Sigmoid colon (tissue), 7 donors: ENCODE results near the gene OR5M8. TPM values are rescaled to one million over a fixed set of nuclear protein-coding genes. Genes with fewer than 3 reads are reported as not detected.

Experiments
- DNase-seq: peaks from one replicate; pipeline ENCODE4 v3.0.0-alpha.2; 2019
- H3K27ac ChIP-seq, 4 donors: fragments of 200-600 bp; sonication (generic); one replicate each; pipeline ENCODE4 v1.5.1; 2016 to 2019; ENCODE audit warnings: mild to moderate bottlenecking in 1 of 4
- H3K27me3 ChIP-seq, 3 donors: fragments of 200-600 bp; sonication (generic); one replicate each; pipeline ENCODE4 v1.5.1; 2019; ENCODE audit warnings: mild to moderate bottlenecking in 1 of 3
- H3K36me3 ChIP-seq, 4 donors: fragments of 200-600 bp; sonication (generic); one replicate each; pipeline ENCODE4 v1.5.1; 2016 to 2019
- H3K4me1 ChIP-seq, 4 donors: fragments of 200-600 bp; sonication (generic); one replicate each; pipeline ENCODE4 v1.5.1; 2017 to 2019
- H3K4me3 ChIP-seq, 4 donors: fragments of 200-600 bp; sonication (generic); one replicate each; pipeline ENCODE4 v1.5.1; 2017 to 2019; ENCODE audit warnings: mild to moderate bottlenecking in 2 of 4, moderate library complexity in 1 of 4
- H3K9me3 ChIP-seq, 4 donors: fragments of 200-600 bp in 3 of 4; sonication (generic) in 3 of 4; one replicate each; pipeline versions ENCODE4 v1.5.1 to v1.6.1; 2013 to 2019
- EP300 ChIP-seq, 4 donors: sonication (generic); formaldehyde crosslinking; IDR thresholded peaks; one replicate each; pipeline ENCODE4 v1.6.1; 2017; ENCODE audit warnings: antibody characterized with exemption in 4 of 4
- POLR2A ChIP-seq, 2 donors: fragments of 450-650 bp; IDR thresholded peaks; one replicate each; pipeline ENCODE4 v1.6.1; 2016; ENCODE audit warnings: antibody characterized with exemption in 2 of 2, mild to moderate bottlenecking in 2 of 2, moderate library complexity in 2 of 2
- POLR2AphosphoS5 ChIP-seq, 4 donors: sonication (generic); formaldehyde crosslinking; IDR thresholded peaks; one replicate each; pipeline ENCODE4 v1.6.1; 2017; ENCODE audit warnings: antibody characterized with exemption in 4 of 4
- WGBS, 2 donors: extraction: QIAGEN DNeasy Blood & Tissue Kit; methylation state at CpG; one replicate each; pipeline ENCODE4 v1.1.7; 2013; 5-methylcytosine and 5-hydroxymethylcytosine counted together
- intact Hi-C: fragments of 100-400 bp; cut with DNase I; formaldehyde crosslinking; loops from one replicate; pipeline ENCODE4 v1.15.1; 2023
- polyA plus RNA-seq, 3 donors: library from polyadenylated mRNA; stranded (reverse); fragments of 200-250 nt; gene quantifications; one replicate each; pipeline ENCODE4 v1.2.3, GENCODE V29; 2013
- total RNA-seq, 4 donors: library from RNA; depleted of rRNA; stranded (reverse); fragments of >200 nt; gene quantifications; one replicate each; pipeline ENCODE4 v1.1.0, GENCODE V29; 2016
- TF ChIP-seq, protein P1 (sequence below), 4 experiments: fragments of 450-650 bp in 3 of 4; fragments of 200-600 bp in 1 of 4; IDR thresholded peaks; one replicate each; pipeline ENCODE4 v1.5.1; 2016 to 2019; ENCODE audit warnings: antibody characterized with exemption in 4 of 4, mild to moderate bottlenecking in 3 of 4, moderate library complexity in 2 of 4
- donor health status: healthy with polysubstance abuse.
- donor health status: Bipolar disorder and iron deficiency.
- donor health status: healthy.

Gene OR5M8
- total RNA-seq = not detected
- not detected for polyA plus RNA-seq

- Histone ChIP-seq H3K27ac (no peak within 1 kb of the TSS), H3K9me3 (no peaks in the 10 kb centered on the region), H3K27me3 (no peaks in the 10 kb centered on the region), H3K36me3 (no peaks in the 10 kb centered on the region), H3K4me1 (no peaks in the 10 kb centered on the region), H3K4me3 (no peak within 1 kb of the TSS)
- TF ChIP-seq POLR2A (IDR thresholded peaks at IDR 0.05) (no peak), POLR2AphosphoS5 (IDR thresholded peaks at IDR 0.05) (no peak), EP300 (IDR thresholded peaks at IDR 0.05) (no peak)
- TF ChIP-seq, protein P1, sequence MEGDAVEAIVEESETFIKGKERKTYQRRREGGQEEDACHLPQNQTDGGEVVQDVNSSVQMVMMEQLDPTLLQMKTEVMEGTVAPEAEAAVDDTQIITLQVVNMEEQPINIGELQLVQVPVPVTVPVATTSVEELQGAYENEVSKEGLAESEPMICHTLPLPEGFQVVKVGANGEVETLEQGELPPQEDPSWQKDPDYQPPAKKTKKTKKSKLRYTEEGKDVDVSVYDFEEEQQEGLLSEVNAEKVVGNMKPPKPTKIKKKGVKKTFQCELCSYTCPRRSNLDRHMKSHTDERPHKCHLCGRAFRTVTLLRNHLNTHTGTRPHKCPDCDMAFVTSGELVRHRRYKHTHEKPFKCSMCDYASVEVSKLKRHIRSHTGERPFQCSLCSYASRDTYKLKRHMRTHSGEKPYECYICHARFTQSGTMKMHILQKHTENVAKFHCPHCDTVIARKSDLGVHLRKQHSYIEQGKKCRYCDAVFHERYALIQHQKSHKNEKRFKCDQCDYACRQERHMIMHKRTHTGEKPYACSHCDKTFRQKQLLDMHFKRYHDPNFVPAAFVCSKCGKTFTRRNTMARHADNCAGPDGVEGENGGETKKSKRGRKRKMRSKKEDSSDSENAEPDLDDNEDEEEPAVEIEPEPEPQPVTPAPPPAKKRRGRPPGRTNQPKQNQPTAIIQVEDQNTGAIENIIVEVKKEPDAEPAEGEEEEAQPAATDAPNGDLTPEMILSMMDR (IDR thresholded peaks at IDR 0.05) = no peak
- no peak for DNase-seq
- 88 to 90% methylated on average over 7 of the region's 7 CpGs for WGBS, 2 donors
- intact Hi-C loops = no loop called here
These were observed at the start of gene OR5M8 for GRCh38 chr11:56491270-56491669. Gene OR5M8, minus strand, starts transcription at chr11:56491370. Its CDS starts 0 bp downstream, at chr11:56491370.

GRCh38 chr11:56533054-56533740 lies 42.0 kb upstream of the OR5M8 start:
- Histone ChIP-seq H3K27ac (no peak overlapping the region), H3K36me3 (no peaks in the 10 kb centered on the region), H3K4me1 (no peaks in the 10 kb centered on the region), H3K27me3 (no peaks in the 10 kb centered on the region), H3K4me3 (no peak overlapping the region), H3K9me3 (no peaks in the 10 kb centered on the region)
- intact Hi-C loops = no loop called here
- WGBS, 2 donors = 14 to 60% methylated on average over 3 of the region's 3 CpGs
- DNase-seq = no peak
- TF ChIP-seq POLR2AphosphoS5 (IDR thresholded peaks at IDR 0.05) = no peak
- TF ChIP-seq EP300 (IDR thresholded peaks at IDR 0.05) = no peak
- TF ChIP-seq, protein P1 (IDR thresholded peaks at IDR 0.05) = no peak
- no peak for TF ChIP-seq POLR2A (IDR thresholded peaks at IDR 0.05)

DNA sequence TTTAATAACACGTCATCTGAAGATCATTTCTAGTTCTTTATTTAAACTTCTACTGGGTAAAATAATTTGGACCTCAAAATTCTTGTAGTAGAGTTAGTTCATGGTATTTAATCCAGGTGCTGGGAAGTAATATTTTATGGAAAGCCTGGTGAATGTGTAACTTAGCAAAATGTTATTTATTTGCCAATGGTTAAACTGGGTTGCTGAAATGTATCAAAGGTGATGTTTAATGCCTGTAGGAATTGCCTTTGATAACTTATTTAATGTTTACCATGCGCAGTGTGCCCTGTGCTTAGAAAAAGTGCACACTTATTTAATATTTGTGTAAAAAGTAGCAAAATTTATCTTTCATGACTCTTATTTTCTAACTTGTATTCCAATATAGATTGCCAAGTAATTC lies 40.7 kb upstream of the OR5M8 start:
- Histone ChIP-seq H3K9me3 (no peaks in the 10 kb centered on the region), H3K27me3 (no peaks in the 10 kb centered on the region), H3K27ac (no peak overlapping the region), H3K4me3 (no peak overlapping the region), H3K36me3 (no peaks in the 10 kb centered on the region), H3K4me1 (no peaks in the 10 kb centered on the region)
- intact Hi-C loops = no loop called here
- DNase-seq = no peak
- TF ChIP-seq POLR2AphosphoS5 (IDR thresholded peaks at IDR 0.05) = no peak
- TF ChIP-seq, protein P1 (IDR thresholded peaks at IDR 0.05) = no peak
- TF ChIP-seq POLR2A (IDR thresholded peaks at IDR 0.05) = no peak
- no peak for TF ChIP-seq EP300 (IDR thresholded peaks at IDR 0.05)
- 19 to 60% methylated on average over 2 of the region's 2 CpGs for WGBS, 2 donors

- Histone ChIP-seq H3K4me3 (no peak overlapping the region), H3K9me3 (no peaks in the 10 kb centered on the region), H3K36me3 (no peaks in the 10 kb centered on the region), H3K4me1 (no peaks in the 10 kb centered on the region), H3K27me3 (no peaks in the 10 kb centered on the region), H3K27ac (no peak overlapping the region)
- no peak for TF ChIP-seq POLR2AphosphoS5 (IDR thresholded peaks at IDR 0.05)
- TF ChIP-seq POLR2A (IDR thresholded peaks at IDR 0.05) = no peak
- TF ChIP-seq, protein P1 (IDR thresholded peaks at IDR 0.05) = no peak
- TF ChIP-seq EP300 (IDR thresholded peaks at IDR 0.05) = no peak
- no peak for DNase-seq
- 45 to 54% methylated on average over 5 of the region's 5 CpGs for WGBS, 2 donors
- intact Hi-C loops = no loop called here
These were observed 30.8 kb upstream of the OR5M8 start for GRCh38 chr11:56522008-56522407.

GRCh38 chr11:56513280-56513679 lies 22.1 kb upstream of the OR5M8 start:
- H3K4me1 ChIP-seq = no peaks in the 10 kb centered on the region
- 80 to 85% methylated on average over 1 of the region's 1 CpG for WGBS, 2 donors
- no peaks in the 10 kb centered on the region for H3K9me3 ChIP-seq
- no peak overlapping the region for H3K27ac ChIP-seq
- no peaks in the 10 kb centered on the region for H3K27me3 ChIP-seq
- intact Hi-C loops = no loop called here
- TF ChIP-seq POLR2A (IDR thresholded peaks at IDR 0.05) (no peak), POLR2AphosphoS5 (IDR thresholded peaks at IDR 0.05) (no peak), EP300 (IDR thresholded peaks at IDR 0.05) (no peak)
- TF ChIP-seq, protein P1 (IDR thresholded peaks at IDR 0.05) = no peak
- no peak overlapping the region for H3K4me3 ChIP-seq
- no peaks in the 10 kb centered on the region for H3K36me3 ChIP-seq
- DNase-seq = no peak
